HG03442 (cell line): ENCODE measurements around the gene RALBP1.

Experiments
- ATAC-seq: cut with Tn5 transposase; IDR thresholded peaks from one replicate; pipeline ENCODE4 v1.9.1; 2021; ENCODE audit warnings: mild to moderate bottlenecking, moderate library complexity; ENCODE audit not compliant: unreplicated experiment

The RALBP1 gene

GRCh38 chr18:9546468-9546867 lies 71.2 kb downstream of the RALBP1 start:
- ATAC-seq = no peak

- ATAC-seq = no peak
Measured at GRCh38 chr18:9547782-9548181, 72.5 kb downstream of the RALBP1 start.

- ATAC-seq = no peak
Measured at GRCh38 chr18:9549405-9549804, 74.1 kb downstream of the RALBP1 start.

GRCh38 chr18:9550429-9550828 lies 75.1 kb downstream of the RALBP1 start:
- ATAC-seq = no peak

- no peak for ATAC-seq
Measured at GRCh38 chr18:9552191-9552590, 76.9 kb downstream of the RALBP1 start.

GRCh38 chr18:9552616-9553015 lies 77.3 kb downstream of the RALBP1 start:
- ATAC-seq = no peak

- ATAC-seq = no peak
Measured at GRCh38 chr18:9557250-9557943, 82.1 kb downstream of the RALBP1 start.

GRCh38 chr18:9558387-9559064 lies 83.2 kb downstream of the RALBP1 start:
- ATAC-seq = no peak

GRCh38 chr18:9559253-9559652 lies 83.9 kb downstream of the RALBP1 start:
- ATAC-seq = no peak

GRCh38 chr18:9561759-9562158 lies 86.4 kb downstream of the RALBP1 start:
- ATAC-seq = no peak

GRCh38 chr18:9562584-9562983 lies 87.3 kb downstream of the RALBP1 start:
- no peak for ATAC-seq

- ATAC-seq = no peak
Measured at GRCh38 chr18:9563331-9563730, 88.0 kb downstream of the RALBP1 start.

- ATAC-seq = no peak
Measured at GRCh38 chr18:9565407-9565806, 90.1 kb downstream of the RALBP1 start.

- no peak for ATAC-seq
Measured at GRCh38 chr18:9568186-9568585, 92.9 kb downstream of the RALBP1 start.

- ATAC-seq = no peak
Measured at GRCh38 chr18:9569178-9569577, 93.9 kb downstream of the RALBP1 start.

- no peak for ATAC-seq
Measured at GRCh38 chr18:9570255-9570654, 94.9 kb downstream of the RALBP1 start.

GRCh38 chr18:9571546-9571945 lies 96.2 kb downstream of the RALBP1 start:
- ATAC-seq = no peak

- ATAC-seq = no peak
Measured at GRCh38 chr18:9574473-9575115, 99.3 kb downstream of the RALBP1 start.

GRCh38 chr18:9575558-9575957 lies 100.2 kb downstream of the RALBP1 start:
- ATAC-seq = peak; percentile 59

GRCh38 chr18:9577361-9577760 lies 102.0 kb downstream of the RALBP1 start:
- no peak for ATAC-seq

GRCh38 chr18:9578306-9578705 lies 103.0 kb downstream of the RALBP1 start:
- ATAC-seq = no peak

- no peak for ATAC-seq
Measured at GRCh38 chr18:9581667-9582066, 106.4 kb downstream of the RALBP1 start.
